ENCODE measurements around the gene NHLRC2. TPM values are rescaled to one million over a fixed set of nuclear protein-coding genes. Genes with fewer than 3 reads are reported as not detected.

The NHLRC2 gene
- total and polyA plus RNA-seq, 10 of the 15 experiments (the other 5 are each of a cell fraction or from before 2014, with no cell fraction given), result 1.9 to 31.3 (median 15.9) TPM

- TF ChIP-seq, protein P1, sequence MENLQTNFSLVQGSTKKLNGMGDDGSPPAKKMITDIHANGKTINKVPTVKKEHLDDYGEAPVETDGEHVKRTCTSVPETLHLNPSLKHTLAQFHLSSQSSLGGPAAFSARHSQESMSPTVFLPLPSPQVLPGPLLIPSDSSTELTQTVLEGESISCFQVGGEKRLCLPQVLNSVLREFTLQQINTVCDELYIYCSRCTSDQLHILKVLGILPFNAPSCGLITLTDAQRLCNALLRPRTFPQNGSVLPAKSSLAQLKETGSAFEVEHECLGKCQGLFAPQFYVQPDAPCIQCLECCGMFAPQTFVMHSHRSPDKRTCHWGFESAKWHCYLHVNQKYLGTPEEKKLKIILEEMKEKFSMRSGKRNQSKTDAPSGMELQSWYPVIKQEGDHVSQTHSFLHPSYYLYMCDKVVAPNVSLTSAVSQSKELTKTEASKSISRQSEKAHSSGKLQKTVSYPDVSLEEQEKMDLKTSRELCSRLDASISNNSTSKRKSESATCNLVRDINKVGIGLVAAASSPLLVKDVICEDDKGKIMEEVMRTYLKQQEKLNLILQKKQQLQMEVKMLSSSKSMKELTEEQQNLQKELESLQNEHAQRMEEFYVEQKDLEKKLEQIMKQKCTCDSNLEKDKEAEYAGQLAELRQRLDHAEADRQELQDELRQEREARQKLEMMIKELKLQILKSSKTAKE (IDR thresholded peaks at IDR 0.05; ENCODE audit: low read depth, poor library complexity, severe bottlenecking), result no peak
- TF ChIP-seq TBL1XR1 (IDR thresholded peaks at IDR 0.05; ENCODE audit: low read depth, low read length) (no peak), JUNB (IDR thresholded peaks at IDR 0.05) (no peak), ESRRA (IDR thresholded peaks at IDR 0.05; ENCODE audit: low read length) (no peak), RB1 (IDR thresholded peaks at IDR 0.05; ENCODE audit: borderline replicate concordance) (no peak), POLR2AphosphoS2 (IDR thresholded peaks at IDR 0.05; ENCODE audit: low read depth, low read length) (no peak), RUNX3 (IDR thresholded peaks at IDR 0.05; ENCODE audit: low read length) (no peak), CHD2 (IDR thresholded peaks at IDR 0.05; ENCODE audit: borderline replicate concordance, low read depth, low read length) (no peak), HSF1 (IDR thresholded peaks at IDR 0.05; ENCODE audit: low read depth, low read length) (no peak)
- TF ChIP-seq, protein P2, sequence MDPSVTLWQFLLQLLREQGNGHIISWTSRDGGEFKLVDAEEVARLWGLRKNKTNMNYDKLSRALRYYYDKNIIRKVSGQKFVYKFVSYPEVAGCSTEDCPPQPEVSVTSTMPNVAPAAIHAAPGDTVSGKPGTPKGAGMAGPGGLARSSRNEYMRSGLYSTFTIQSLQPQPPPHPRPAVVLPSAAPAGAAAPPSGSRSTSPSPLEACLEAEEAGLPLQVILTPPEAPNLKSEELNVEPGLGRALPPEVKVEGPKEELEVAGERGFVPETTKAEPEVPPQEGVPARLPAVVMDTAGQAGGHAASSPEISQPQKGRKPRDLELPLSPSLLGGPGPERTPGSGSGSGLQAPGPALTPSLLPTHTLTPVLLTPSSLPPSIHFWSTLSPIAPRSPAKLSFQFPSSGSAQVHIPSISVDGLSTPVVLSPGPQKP (IDR thresholded peaks at IDR 0.05; ENCODE audit: low read depth, low read length), result no peak
These were observed 61.1 kb downstream of the NHLRC2 start (continued) for GRCh38 chr10:113915540-113915939.
